GM11168 (cell line): ENCODE measurements around the gene LRRC8E.
"Not testable (repeated sequence)": the region's sequence is repeated elsewhere in the genome, so short reads cannot be mapped to it uniquely, and the experiment has no call there.

Experiments
- in situ Hi-C: fragments of 300-500 bp; cut with MboI; formaldehyde crosslinking; loops from one replicate; pipeline ENCODE4 v1.12.0; 2022; ENCODE audit warnings: low sequenced_read_pairs; ENCODE audit not compliant: unreplicated experiment

LRRC8E gene

GRCh38 chr19:7852851-7853769 lies 35.2 kb upstream of the LRRC8E start:
- in situ Hi-C loops = no loop called here

GRCh38 chr19:7853770-7854128 lies 34.6 kb upstream of the LRRC8E start:
- in situ Hi-C loops = no loop called here

GRCh38 chr19:7855426-7856108 lies 32.7 kb upstream of the LRRC8E start:
- in situ Hi-C loops = no loop called here

GRCh38 chr19:7856109-7856591 lies 32.2 kb upstream of the LRRC8E start:
- in situ Hi-C loops = no loop called here

GRCh38 chr19:7856679-7857663 lies 31.3 kb upstream of the LRRC8E start:
- in situ Hi-C loops = no loop called here

- in situ Hi-C loops = no loop called here
Measured at GRCh38 chr19:7857727-7858108, 30.6 kb upstream of the LRRC8E start.

GRCh38 chr19:7858109-7858770 lies 30.1 kb upstream of the LRRC8E start:
- in situ Hi-C loops = no loop called here

- in situ Hi-C loops = not testable (repeated sequence)
Measured at GRCh38 chr19:7859087-7859486, 29.2 kb upstream of the LRRC8E start.

- in situ Hi-C loops = no loop called here
Measured at GRCh38 chr19:7859831-7860713, 28.2 kb upstream of the LRRC8E start.

GRCh38 chr19:7860714-7861618 lies 27.3 kb upstream of the LRRC8E start:
- in situ Hi-C loops = no loop called here

GRCh38 chr19:7861619-7862412 lies 26.5 kb upstream of the LRRC8E start:
- in situ Hi-C loops = no loop called here

- in situ Hi-C loops = no loop called here
Measured at GRCh38 chr19:7862413-7862951, 25.8 kb upstream of the LRRC8E start.

GRCh38 chr19:7863157-7863970 lies 24.9 kb upstream of the LRRC8E start:
- in situ Hi-C loops = no loop called here

GRCh38 chr19:7863971-7864689 lies 24.2 kb upstream of the LRRC8E start:
- in situ Hi-C loops = no loop called here

GRCh38 chr19:7864690-7865074 lies 23.6 kb upstream of the LRRC8E start:
- in situ Hi-C loops = no loop called here
